Loucy (cell line): ENCODE data around the gene ERICH6.
A peak's percentile ranks its signal among the peaks of the same experiment; 100 is the strongest.

ENCODE experiments used
- H2AFZ ChIP-seq: fragments of 200-600 bp; sonication (generic); 2 replicates; pipeline ENCODE4 v1.6.0; 2016; ENCODE audit warnings: antibody characterized with exemption, mild to moderate bottlenecking, low read length, moderate library complexity
- H3F3A ChIP-seq: fragments of 200-600 bp; 2 replicates; pipeline ENCODE4 v1.6.0; 2016; ENCODE audit warnings: antibody characterized with exemption, low read depth, mild to moderate bottlenecking
- H3K27me3 ChIP-seq: fragments of 200-600 bp; sonication (generic); 2 replicates; pipeline ENCODE4 v1.6.1; 2014; ENCODE audit warnings: low read length, mild to moderate bottlenecking; ENCODE audit not compliant: insufficient read depth, poor library complexity, severe bottlenecking
- H3K36me3 ChIP-seq: fragments of 200-600 bp; sonication (generic); 2 replicates; pipeline ENCODE4 v1.6.1; 2016; ENCODE audit warnings: low read length; ENCODE audit not compliant: insufficient read depth
- H3K4me1 ChIP-seq: fragments of 200-600 bp; sonication (generic); 2 replicates; pipeline ENCODE4 v1.5.1; 2014; ENCODE audit warnings: low read length, mild to moderate bottlenecking; ENCODE audit not compliant: insufficient read depth, poor library complexity, severe bottlenecking
- H3K4me2 ChIP-seq: fragments of 200-600 bp; sonication (generic); 2 replicates; pipeline ENCODE4 v1.6.0; 2014; ENCODE audit warnings: antibody characterized with exemption, low read length, low read depth, mild to moderate bottlenecking; ENCODE audit not compliant: poor library complexity, severe bottlenecking
- H3K4me3 ChIP-seq: fragments of 200-600 bp; sonication (generic); 2 replicates; pipeline ENCODE4 v1.5.1; 2014; ENCODE audit warnings: low read length, mild to moderate bottlenecking, mixed read lengths; ENCODE audit not compliant: poor library complexity, severe bottlenecking
- H3K79me2 ChIP-seq: fragments of 200-600 bp; sonication (generic); 2 replicates; pipeline ENCODE4 v1.6.1; 2014; ENCODE audit warnings: low read length; ENCODE audit not compliant: insufficient read depth
- H3K9ac ChIP-seq: fragments of 200-600 bp; sonication (generic); 2 replicates; pipeline ENCODE4 v1.6.0; 2014; ENCODE audit warnings: mild to moderate bottlenecking, low read depth, low read length, moderate library complexity; ENCODE audit not compliant: poor library complexity, severe bottlenecking
- H3K9me2 ChIP-seq: fragments of 200-600 bp; sonication (generic); replicated peaks from 2 replicates; pipeline ENCODE4 v1.6.1; 2016; ENCODE audit warnings: low read depth, low read length, mixed read lengths
- H3K9me3 ChIP-seq: fragments of 200-600 bp; sonication (generic); 2 replicates; pipeline ENCODE4 v1.6.1; 2014; ENCODE audit warnings: mild to moderate bottlenecking, antibody characterized with exemption, low read length, low read depth; ENCODE audit not compliant: insufficient read depth
- H4K20me1 ChIP-seq: fragments of 200-600 bp; sonication (generic); 2 replicates; pipeline ENCODE4 v1.6.0; 2014; ENCODE audit warnings: antibody characterized with exemption, low read length, mild to moderate bottlenecking; ENCODE audit not compliant: insufficient read depth, poor library complexity, severe bottlenecking
- EZH2phosphoT487 ChIP-seq: fragments of 200-600 bp; IDR thresholded peaks from 2 replicates; pipeline ENCODE4 v1.6.1; 2018; ENCODE audit warnings: antibody characterized with exemption, mild to moderate bottlenecking, moderate library complexity, borderline replicate concordance
- TF ChIP-seq, protein P1 (sequence below): fragments of 200-600 bp; sonication (generic); conservative IDR thresholded peaks from 2 replicates; pipeline ENCODE4 v1.5.1; 2014; ENCODE audit warnings: mild to moderate bottlenecking, antibody characterized with exemption, low read length

The ERICH6 gene

DNA sequence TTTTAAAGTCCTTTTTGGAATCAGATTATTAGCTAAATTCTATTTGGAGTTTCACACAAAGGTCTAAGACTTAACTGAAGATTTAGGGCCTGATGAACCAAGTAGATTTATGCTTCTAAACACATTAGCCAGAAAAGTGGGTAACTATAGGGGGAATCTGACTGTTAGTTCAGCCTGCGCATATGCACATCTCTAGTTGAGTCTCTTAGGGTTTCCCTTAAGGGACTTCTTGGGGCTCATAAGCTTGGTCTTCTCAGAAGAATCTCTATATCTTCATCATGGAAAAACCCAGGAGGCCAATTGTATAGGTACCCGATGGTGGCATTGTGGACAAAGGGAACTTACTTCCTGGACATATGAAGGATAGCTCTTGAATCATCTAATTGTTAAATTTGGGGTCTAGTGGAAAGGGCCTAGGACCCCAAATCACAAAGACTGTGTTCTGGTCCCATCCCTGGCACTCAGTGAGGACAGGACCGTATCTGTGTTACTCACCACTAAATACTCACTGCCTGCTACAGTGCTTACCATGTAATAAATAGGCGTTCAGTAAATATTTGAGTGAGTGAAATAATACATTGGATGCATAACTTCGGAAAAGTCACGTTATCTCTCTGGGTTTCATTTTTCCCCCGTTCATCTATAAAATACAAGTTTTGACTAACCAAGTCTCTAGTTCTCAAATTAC lies 83.6 kb downstream of the ERICH6 start:
- peaks cover 21% of the 10 kb centered on the region; the same call in 1 of the 2 replicates for H3K36me3 ChIP-seq
- peaks cover 42% of the 10 kb centered on the region for H4K20me1 ChIP-seq
- H3K4me2 ChIP-seq = no peak overlapping the region
- H3K4me1 ChIP-seq = peaks cover 14% of the 10 kb centered on the region
- no peak overlapping the region for H3K4me3 ChIP-seq
- no peak overlapping the region for H2AFZ ChIP-seq
- H3F3A ChIP-seq = peaks cover 3% of the 10 kb centered on the region; the same call in 1 of the 2 replicates
- no peaks in the 10 kb centered on the region for H3K27me3 ChIP-seq
- H3K9me3 ChIP-seq = no peaks in the 10 kb centered on the region
- peaks cover 73% of the 10 kb centered on the region for H3K79me2 ChIP-seq
- H3K9ac ChIP-seq = no peak overlapping the region
- no peaks in the 10 kb centered on the region for H3K9me2 ChIP-seq
- TF ChIP-seq EZH2phosphoT487 = no peak
- TF ChIP-seq, protein P1, sequence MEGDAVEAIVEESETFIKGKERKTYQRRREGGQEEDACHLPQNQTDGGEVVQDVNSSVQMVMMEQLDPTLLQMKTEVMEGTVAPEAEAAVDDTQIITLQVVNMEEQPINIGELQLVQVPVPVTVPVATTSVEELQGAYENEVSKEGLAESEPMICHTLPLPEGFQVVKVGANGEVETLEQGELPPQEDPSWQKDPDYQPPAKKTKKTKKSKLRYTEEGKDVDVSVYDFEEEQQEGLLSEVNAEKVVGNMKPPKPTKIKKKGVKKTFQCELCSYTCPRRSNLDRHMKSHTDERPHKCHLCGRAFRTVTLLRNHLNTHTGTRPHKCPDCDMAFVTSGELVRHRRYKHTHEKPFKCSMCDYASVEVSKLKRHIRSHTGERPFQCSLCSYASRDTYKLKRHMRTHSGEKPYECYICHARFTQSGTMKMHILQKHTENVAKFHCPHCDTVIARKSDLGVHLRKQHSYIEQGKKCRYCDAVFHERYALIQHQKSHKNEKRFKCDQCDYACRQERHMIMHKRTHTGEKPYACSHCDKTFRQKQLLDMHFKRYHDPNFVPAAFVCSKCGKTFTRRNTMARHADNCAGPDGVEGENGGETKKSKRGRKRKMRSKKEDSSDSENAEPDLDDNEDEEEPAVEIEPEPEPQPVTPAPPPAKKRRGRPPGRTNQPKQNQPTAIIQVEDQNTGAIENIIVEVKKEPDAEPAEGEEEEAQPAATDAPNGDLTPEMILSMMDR = no peak

DNA sequence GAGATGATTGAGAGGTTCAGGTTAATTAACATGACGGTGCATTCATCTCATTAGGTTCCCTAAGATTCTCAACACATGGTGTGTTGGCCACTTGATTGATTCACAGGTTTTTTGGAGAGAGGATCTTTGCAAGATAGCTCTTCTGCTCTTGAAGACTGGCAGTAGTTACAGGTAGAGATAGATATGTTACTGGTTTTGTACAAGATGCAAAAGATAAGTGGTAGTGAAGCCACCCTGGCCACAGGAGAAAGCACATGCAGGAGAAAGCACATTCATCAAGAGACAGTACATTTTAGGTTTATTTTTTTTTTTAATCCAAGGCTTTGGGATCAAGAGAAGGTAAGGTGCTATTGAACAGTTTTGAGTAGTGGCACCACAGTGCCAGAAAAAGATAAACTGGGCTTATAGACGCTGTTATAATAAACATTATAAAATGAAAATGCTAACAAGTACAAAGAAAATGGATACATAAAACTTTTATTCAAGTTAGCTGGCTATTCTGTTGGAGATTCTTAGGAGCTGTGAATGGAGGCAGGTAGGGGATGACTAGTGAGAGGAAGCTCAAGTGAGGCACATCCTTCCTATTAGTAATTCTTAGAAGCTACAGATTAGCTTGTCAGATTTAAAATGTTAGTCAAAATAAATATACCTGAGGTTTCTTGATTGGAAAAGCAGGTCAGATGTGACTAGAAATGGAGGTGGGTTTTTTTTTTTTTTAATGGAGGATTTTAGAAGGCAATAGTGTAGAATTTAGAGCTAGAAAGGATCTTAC lies 89.8 kb downstream of the ERICH6 start:
- H3K9me3 ChIP-seq = no peaks in the 10 kb centered on the region
- no peaks in the 10 kb centered on the region for H3K9me2 ChIP-seq
- H4K20me1 ChIP-seq = peaks cover 48% of the 10 kb centered on the region
- no peak overlapping the region for H2AFZ ChIP-seq
- peaks cover 33% of the 10 kb centered on the region for H3K36me3 ChIP-seq
- H3K4me3 ChIP-seq = no peak overlapping the region
- no peak overlapping the region for H3K9ac ChIP-seq
- H3F3A ChIP-seq = 0 out of 2 replicates have a peak, but pooled peaks cover 5% of the 10 kb centered on the region
- no peaks in the 10 kb centered on the region for H3K27me3 ChIP-seq
- TF ChIP-seq, protein P1 = no peak
- TF ChIP-seq EZH2phosphoT487 = no peak
- H3K4me2 ChIP-seq = no peak overlapping the region
- peaks cover 29% of the 10 kb centered on the region for H3K4me1 ChIP-seq
- peaks cover 80% of the 10 kb centered on the region for H3K79me2 ChIP-seq

DNA sequence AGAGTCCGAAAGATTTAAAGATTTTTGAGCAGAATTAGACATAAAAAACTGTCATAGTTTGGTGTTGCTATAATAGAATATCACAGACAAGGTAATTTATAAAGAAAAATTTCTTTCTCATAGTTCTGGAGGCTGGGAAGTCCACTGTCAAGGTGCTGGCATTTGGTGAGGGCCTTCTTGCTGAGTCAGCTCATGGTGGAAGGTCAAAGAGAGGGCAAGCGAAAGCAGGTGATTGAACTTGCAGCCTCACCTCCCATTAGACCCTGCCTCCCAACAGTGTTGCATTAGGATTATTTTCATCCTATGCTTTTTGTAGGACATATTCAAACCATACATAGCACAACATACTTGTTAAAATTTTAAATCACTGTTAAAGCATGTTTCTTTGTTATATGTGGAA lies 90.7 kb downstream of the ERICH6 start:
- Histone ChIP-seq H4K20me1 (peaks cover 54% of the 10 kb centered on the region), H3K79me2 (peaks cover 80% of the 10 kb centered on the region), H2AFZ (no peak overlapping the region), H3K27me3 (no peaks in the 10 kb centered on the region), H3K4me3 (peak overlapping the region; percentile 7), H3F3A (0 out of 2 replicates have a peak, but pooled peaks cover 5% of the 10 kb centered on the region), H3K9ac (no peak overlapping the region), H3K4me2 (peak overlapping the region; percentile 35), H3K36me3 (peaks cover 26% of the 10 kb centered on the region), H3K9me2 (no peaks in the 10 kb centered on the region), H3K9me3 (no peaks in the 10 kb centered on the region), H3K4me1 (peaks cover 35% of the 10 kb centered on the region)
- TF ChIP-seq EZH2phosphoT487 = no peak
- TF ChIP-seq, protein P1 = no peak
